ENCODE results near the gene PRDX1.
"Not testable (repeated sequence)": the region's sequence is repeated elsewhere in the genome, so short reads cannot be mapped to it uniquely, and the experiment has no call there.

PRDX1 gene

GRCh38 chr1:45473302-45473701 is 48.4 kb downstream of the PRDX1 start:
- no peak for TF ChIP-seq CTCF (IDR thresholded peaks at IDR 0.05; ENCODE audit: low read depth, low read length)
- H3K4me3 ChIP-seq (ENCODE audit: low read depth, low read length) = no peak overlapping the region
- no peaks in the 10 kb centered on the region for H3K27me3 ChIP-seq (ENCODE audit: insufficient read depth, low read depth, severe bottlenecking)
- no peaks in the 10 kb centered on the region for H3K36me3 ChIP-seq
- no peak overlapping the region for H3K27ac ChIP-seq
- H3K9me3 ChIP-seq (ENCODE audit: severe bottlenecking) = no peaks in the 10 kb centered on the region
- no peak for DNase-seq

GRCh38 chr1:45470306-45470798 is 51.3 kb downstream of the PRDX1 start:
- H3K36me3 ChIP-seq = no peaks in the 10 kb centered on the region
- no peaks in the 10 kb centered on the region for H3K27me3 ChIP-seq (ENCODE audit: insufficient read depth, low read depth, severe bottlenecking)
- no peaks in the 10 kb centered on the region for H3K9me3 ChIP-seq (ENCODE audit: severe bottlenecking)
- no peak overlapping the region for H3K4me3 ChIP-seq (ENCODE audit: low read depth, low read length)
- no peak for TF ChIP-seq CTCF (IDR thresholded peaks at IDR 0.05; ENCODE audit: low read depth, low read length)
- no peak for DNase-seq
- no peak overlapping the region for H3K27ac ChIP-seq

DNA sequence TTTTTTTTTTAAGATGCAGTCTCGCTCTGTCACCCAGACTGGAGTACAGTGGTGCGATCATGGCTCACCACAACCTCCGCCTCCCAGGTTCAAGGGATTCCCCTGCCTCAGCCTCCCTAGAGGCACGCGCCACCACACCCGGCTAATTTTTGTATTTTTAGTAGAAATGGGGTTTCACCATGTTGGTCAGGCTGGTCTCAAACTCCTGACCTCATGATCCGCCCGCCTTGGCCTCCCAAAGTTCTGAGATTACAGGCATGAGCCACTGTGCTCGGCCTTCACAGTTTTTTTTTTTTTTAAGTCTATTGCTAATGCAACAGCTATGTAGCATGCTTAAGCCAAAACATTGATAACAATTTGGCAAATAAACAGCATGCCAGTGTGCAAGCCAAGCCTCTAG is 54.3 kb downstream of the PRDX1 start:
- not testable (repeated sequence) for H3K4me3 ChIP-seq (ENCODE audit: low read depth, low read length); H3K9me3 ChIP-seq (ENCODE audit: severe bottlenecking); H3K27ac ChIP-seq; H3K36me3 ChIP-seq; DNase-seq; H3K27me3 ChIP-seq (ENCODE audit: insufficient read depth, low read depth, severe bottlenecking)

- Histone ChIP-seq H3K27me3 (ENCODE audit: insufficient read depth, low read depth, severe bottlenecking) (no peaks in the 10 kb centered on the region), H3K27ac (no peak overlapping the region), H3K4me3 (ENCODE audit: low read depth, low read length) (no peak overlapping the region), H3K9me3 (ENCODE audit: severe bottlenecking) (no peaks in the 10 kb centered on the region), H3K36me3 (no peaks in the 10 kb centered on the region)
- DNase-seq = no peak
- no peak for TF ChIP-seq CTCF (IDR thresholded peaks at IDR 0.05; ENCODE audit: low read depth, low read length)
These were observed 56.4 kb downstream of the PRDX1 start for GRCh38 chr1:45465277-45465676.
